ENCODE data around the gene SMDT1.

- TF ChIP-seq, protein P1, sequence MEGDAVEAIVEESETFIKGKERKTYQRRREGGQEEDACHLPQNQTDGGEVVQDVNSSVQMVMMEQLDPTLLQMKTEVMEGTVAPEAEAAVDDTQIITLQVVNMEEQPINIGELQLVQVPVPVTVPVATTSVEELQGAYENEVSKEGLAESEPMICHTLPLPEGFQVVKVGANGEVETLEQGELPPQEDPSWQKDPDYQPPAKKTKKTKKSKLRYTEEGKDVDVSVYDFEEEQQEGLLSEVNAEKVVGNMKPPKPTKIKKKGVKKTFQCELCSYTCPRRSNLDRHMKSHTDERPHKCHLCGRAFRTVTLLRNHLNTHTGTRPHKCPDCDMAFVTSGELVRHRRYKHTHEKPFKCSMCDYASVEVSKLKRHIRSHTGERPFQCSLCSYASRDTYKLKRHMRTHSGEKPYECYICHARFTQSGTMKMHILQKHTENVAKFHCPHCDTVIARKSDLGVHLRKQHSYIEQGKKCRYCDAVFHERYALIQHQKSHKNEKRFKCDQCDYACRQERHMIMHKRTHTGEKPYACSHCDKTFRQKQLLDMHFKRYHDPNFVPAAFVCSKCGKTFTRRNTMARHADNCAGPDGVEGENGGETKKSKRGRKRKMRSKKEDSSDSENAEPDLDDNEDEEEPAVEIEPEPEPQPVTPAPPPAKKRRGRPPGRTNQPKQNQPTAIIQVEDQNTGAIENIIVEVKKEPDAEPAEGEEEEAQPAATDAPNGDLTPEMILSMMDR (IDR thresholded peaks at IDR 0.05), result no peak
- TF ChIP-seq POLR2A (IDR thresholded peaks at IDR 0.05), result no peak
Measured at GRCh38 chr22:42074846-42075676, 4.4 kb upstream of the SMDT1 start.

Measured in lower leg skin (tissue), 3 donors.